HCT116 (cell line): ENCODE results near the gene RAI14. TPM values are rescaled to one million over a fixed set of nuclear protein-coding genes. Genes with fewer than 3 reads are reported as not detected.

ENCODE experiments used
- ATAC-seq: fragments of 200-7000 bp; cut with Tn5 transposase; 2 replicates; pipeline ENCODE4 v1.9.1; 2020; ENCODE audit warnings: mild to moderate bottlenecking, moderate library complexity
- BruUV-seq: library from RNA; stranded (reverse); fragments of 400-500 nt; replicated peaks from 2 replicates; lab custom pipeline; 2021; lab: Mats Ljungman, UMichigan
- CTCF ChIA-PET: fragments of 300-600 bp; sonication (Branson Sonifier 250); formaldehyde crosslinking; loops from one replicate; lab custom pipeline; 2021; ENCODE audit warnings: antibody characterized with exemption; lab: Charles Lee
- POLR2A ChIA-PET: fragments of 300-600, 350-600 bp; sonication (Branson Sonifier 250); formaldehyde crosslinking; loops from one replicate; lab custom pipeline; 2021; ENCODE audit warnings: antibody characterized with exemption; lab: Charles Lee
- RAD21 ChIA-PET, 2 experiments: fragments of 300-600 bp; sonication (Branson Sonifier 250); formaldehyde crosslinking; loops; one replicate each; lab custom pipeline; 2023; ENCODE audit warnings: low total read pairs in 2 of 2; ENCODE audit not compliant: uncharacterized antibody in 2 of 2, unreplicated experiment in 2 of 2, low non-redundant PET in 1 of 2; lab: Charles Lee
- DNase-seq: peaks from one replicate; pipeline ENCODE4 v3.0.0-alpha.2; 2010; ENCODE audit warnings: low read depth, low spot score
- H2AFZ ChIP-seq: fragments of 200-600 bp; shearing (Covaris generic), sonication (generic); 2 replicates; pipeline ENCODE4 v1.6.1; 2017; ENCODE audit warnings: low read depth, mixed run types, mixed read lengths, antibody characterized with exemption, low read length; ENCODE audit not compliant: poor library complexity, severe bottlenecking
- H3K27ac ChIP-seq: 2 replicates; pipeline ENCODE4 v1.5.1; 2012; ENCODE audit warnings: low read depth, low read length
- H3K27me3 ChIP-seq: fragments of 200-600 bp; sonication (generic); 2 replicates; pipeline ENCODE4 v1.6.1; 2016; ENCODE audit warnings: mixed run types, low read length, mixed read lengths; ENCODE audit not compliant: insufficient read depth
- H3K36me3 ChIP-seq, 2 experiments: fragments of 200-500 bp in 1 of 2; fragments of 200-600 bp in 1 of 2; sonication (Bioruptor generic) in 1 of 2; sonication (generic) in 1 of 2; 2 replicates each; pipeline versions ENCODE4 v1.5.1 to v1.6.1; 2014 to 2016; ENCODE audit warnings: low read length in 2 of 2, inconsistent platforms in 1 of 2, mixed read lengths in 1 of 2, mixed run types in 1 of 2; ENCODE audit not compliant: insufficient read depth in 2 of 2, control insufficient read depth in 1 of 2
- H3K4me1 ChIP-seq, 2 experiments: fragments of 200-600 bp in 1 of 2; sonication (generic) in 1 of 2; 2 replicates each; pipeline versions ENCODE4 v1.5.1 to v1.6.1; 2012 to 2017; ENCODE audit warnings: low read length in 2 of 2, inconsistent platforms in 1 of 2, mild to moderate bottlenecking in 1 of 2, mixed read lengths in 1 of 2, mixed run types in 1 of 2, moderate library complexity in 1 of 2; ENCODE audit not compliant: insufficient read depth in 2 of 2, control insufficient read depth in 1 of 2
- H3K4me2 ChIP-seq: fragments of 200-600 bp; sonication (generic); 2 replicates; pipeline ENCODE4 v1.6.1; 2017; ENCODE audit warnings: mixed run types, low read length, mixed read lengths
- H3K4me3 ChIP-seq, 2 experiments: fragments of 200-600 bp in 1 of 2; sonication (generic) in 1 of 2; replicated peaks in 1 of 2; 2 replicates each; pipeline ENCODE4 v1.5.1; 2011 to 2016; ENCODE audit warnings: low read length in 2 of 2, control low read depth in 1 of 2, low read depth in 1 of 2, mild to moderate bottlenecking in 1 of 2, mixed read lengths in 1 of 2, mixed run types in 1 of 2
- H3K79me2 ChIP-seq: fragments of 200-600 bp; sonication (generic); 2 replicates; pipeline ENCODE4 v1.6.1; 2017; ENCODE audit warnings: mild to moderate bottlenecking, mixed run types, low read length, moderate library complexity, mixed read lengths; ENCODE audit not compliant: insufficient read depth
- H3K9ac ChIP-seq: fragments of 200-600 bp; sonication (generic); 2 replicates; pipeline ENCODE4 v1.6.1; 2016; ENCODE audit warnings: low read length, mixed read lengths
- H3K9me2 ChIP-seq: fragments of 200-600 bp; sonication (generic), shearing (Covaris generic); 2 replicates; pipeline ENCODE4 v1.6.1; 2017; ENCODE audit warnings: mixed run types, mild to moderate bottlenecking, moderate library complexity; ENCODE audit not compliant: insufficient read depth
- H3K9me3 ChIP-seq, 2 experiments: fragments of 200-500 bp in 1 of 2; fragments of 200-600 bp in 1 of 2; sonication (Bioruptor generic) in 1 of 2; sonication (generic) in 1 of 2; 2 replicates each; pipeline ENCODE4 v1.6.1; 2014 to 2017; ENCODE audit warnings: low read length in 2 of 2, mixed read lengths in 2 of 2, inconsistent platforms in 1 of 2, low read depth in 1 of 2, mild to moderate bottlenecking in 1 of 2, mixed run types in 1 of 2, moderate library complexity in 1 of 2; ENCODE audit not compliant: control insufficient read depth in 1 of 2, insufficient read depth in 1 of 2
- H4K20me1 ChIP-seq: fragments of 200-600 bp; sonication (generic), shearing (Covaris generic); 2 replicates; pipeline ENCODE4 v1.6.1; 2017; ENCODE audit warnings: mixed run types, mild to moderate bottlenecking, moderate library complexity; ENCODE audit not compliant: insufficient read depth
- MAX ChIP-seq: IDR thresholded peaks from 2 replicates; pipeline ENCODE4 v1.6.1; 2012
- POLR2A ChIP-seq: IDR thresholded peaks from 2 replicates; pipeline ENCODE4 v1.7.0; 2011; ENCODE audit warnings: borderline replicate concordance; ENCODE audit not compliant: insufficient read depth, insufficient read length; ENCODE audit errors: extremely low read depth
- SP1 ChIP-seq: IDR thresholded peaks from 2 replicates; pipeline ENCODE4 v1.6.1; 2012; ENCODE audit warnings: low read depth
- YY1 ChIP-seq: IDR thresholded peaks from 2 replicates; pipeline ENCODE4 v1.6.1; 2011; ENCODE audit warnings: low read length, low read depth, moderate library complexity, mild to moderate bottlenecking; ENCODE audit not compliant: insufficient replicate concordance; ENCODE audit errors: extremely low read depth
- ZNF274 ChIP-seq: fragments of 200-500 bp; sonication (Bioruptor generic); IDR thresholded peaks from 2 replicates; pipeline ENCODE4 v1.6.1; 2014; ENCODE audit warnings: mild to moderate bottlenecking, low read depth, low read length, inconsistent platforms
- intact Hi-C: fragments of 100-400 bp; cut with micrococcal nuclease; formaldehyde crosslinking; loops from 2 replicates; pipeline ENCODE4 v1.10.0; 2022
- total RNA-seq: library from RNA; stranded (reverse); gene quantifications from one replicate; pipeline ENCODE4 v1.2.1, GENCODE V29; 2021; ENCODE audit not compliant: unreplicated experiment
- TF ChIP-seq, protein P1 (sequence below): IDR thresholded peaks from 2 replicates; pipeline ENCODE4 v1.6.1; 2012
- TF ChIP-seq, protein P2 (sequence below): IDR thresholded peaks from 2 replicates; pipeline ENCODE4 v1.6.1; 2011; ENCODE audit warnings: mild to moderate bottlenecking, low read length, moderate library complexity; ENCODE audit not compliant: insufficient replicate concordance; ENCODE audit errors: extremely low read depth

The RAI14 gene
- total RNA-seq, 1 experiment from 2014 or later: 47.9 TPM

- H4K20me1 ChIP-seq: no peaks in the 10 kb centered on the region
- no peak for ATAC-seq
- BruUV-seq: no TSS peak
These were observed 99.8 kb downstream of the RAI14 start for GRCh38 chr5:34755926-34756325.

More at GRCh38 chr5:34755926-34756325, 99.8 kb downstream of the RAI14 start:
- H3K27me3 ChIP-seq: no peaks in the 10 kb centered on the region
- RAD21 ChIA-PET: no interaction called here
- POLR2A ChIA-PET: no interaction called here
- H3K79me2 ChIP-seq: peaks cover 12% of the 10 kb centered on the region
- H3K4me2 ChIP-seq: no peak overlapping the region
- no peak overlapping the region for H3K9ac ChIP-seq
- no peaks in the 10 kb centered on the region for H3K4me1 ChIP-seq
- H3K9me2 ChIP-seq: no peaks in the 10 kb centered on the region
- no peak overlapping the region for H2AFZ ChIP-seq
- CTCF ChIA-PET: no interaction called here
- intact Hi-C loops: no loop called here
- no peak overlapping the region for H3K4me3 ChIP-seq
- no peaks in the 10 kb centered on the region for H3K36me3 ChIP-seq
- H3K27ac ChIP-seq: no peak overlapping the region
- TF ChIP-seq SP1 (no peak), ZNF274 (no peak), POLR2A (no peak), MAX (no peak), YY1 (no peak)
- TF ChIP-seq, protein P1, sequence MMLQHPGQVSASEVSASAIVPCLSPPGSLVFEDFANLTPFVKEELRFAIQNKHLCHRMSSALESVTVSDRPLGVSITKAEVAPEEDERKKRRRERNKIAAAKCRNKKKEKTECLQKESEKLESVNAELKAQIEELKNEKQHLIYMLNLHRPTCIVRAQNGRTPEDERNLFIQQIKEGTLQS: no peak
- TF ChIP-seq, protein P2, sequence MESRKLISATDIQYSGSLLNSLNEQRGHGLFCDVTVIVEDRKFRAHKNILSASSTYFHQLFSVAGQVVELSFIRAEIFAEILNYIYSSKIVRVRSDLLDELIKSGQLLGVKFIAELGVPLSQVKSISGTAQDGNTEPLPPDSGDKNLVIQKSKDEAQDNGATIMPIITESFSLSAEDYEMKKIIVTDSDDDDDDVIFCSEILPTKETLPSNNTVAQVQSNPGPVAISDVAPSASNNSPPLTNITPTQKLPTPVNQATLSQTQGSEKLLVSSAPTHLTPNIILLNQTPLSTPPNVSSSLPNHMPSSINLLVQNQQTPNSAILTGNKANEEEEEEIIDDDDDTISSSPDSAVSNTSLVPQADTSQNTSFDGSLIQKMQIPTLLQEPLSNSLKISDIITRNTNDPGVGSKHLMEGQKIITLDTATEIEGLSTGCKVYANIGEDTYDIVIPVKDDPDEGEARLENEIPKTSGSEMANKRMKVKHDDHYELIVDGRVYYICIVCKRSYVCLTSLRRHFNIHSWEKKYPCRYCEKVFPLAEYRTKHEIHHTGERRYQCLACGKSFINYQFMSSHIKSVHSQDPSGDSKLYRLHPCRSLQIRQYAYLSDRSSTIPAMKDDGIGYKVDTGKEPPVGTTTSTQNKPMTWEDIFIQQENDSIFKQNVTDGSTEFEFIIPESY: no peak
- DNase-seq: no peak
- no peaks in the 10 kb centered on the region for H3K9me3 ChIP-seq
